Upper lobe of right lung (tissue), 1 donor: Measurements from ENCODE around the gene NEAT1. TPM values are rescaled to one million over a fixed set of nuclear protein-coding genes. Genes with fewer than 3 reads are reported as not detected.

Experiments
- ATAC-seq: fragments of 200-7000 bp; cut with Tn5 transposase; one replicate; pipeline ENCODE4 v1.9.1; 2020; ENCODE audit warnings: mild to moderate bottlenecking, moderate library complexity
- DNase-seq: peaks from one replicate; pipeline ENCODE4 v3.0.0-alpha.2; 2020
- H3K27ac ChIP-seq: fragments of 200-600 bp; one replicate; pipeline ENCODE4 v1.8.0; 2022
- H3K27me3 ChIP-seq: fragments of 200-600 bp; one replicate; pipeline ENCODE4 v1.8.0; 2022; ENCODE audit warnings: mild to moderate bottlenecking
- H3K36me3 ChIP-seq: fragments of 200-600 bp; one replicate; pipeline ENCODE4 v1.8.0; 2022
- H3K4me1 ChIP-seq: fragments of 200-600 bp; one replicate; pipeline ENCODE4 v1.8.0; 2022
- H3K4me3 ChIP-seq: fragments of 200-600 bp; one replicate; pipeline ENCODE4 v1.8.0; 2022; ENCODE audit warnings: mild to moderate bottlenecking
- H3K9me3 ChIP-seq: fragments of 200-600 bp; one replicate; pipeline ENCODE4 v1.8.0; 2022
- CTCF ChIP-seq: fragments of 200-600 bp; IDR thresholded peaks from one replicate; pipeline ENCODE4 v1.8.0; 2022; ENCODE audit warnings: antibody characterized with exemption
- intact Hi-C: fragments of 100-400 bp; cut with DNase I; formaldehyde crosslinking; loops from one replicate; pipeline ENCODE4 v1.11.0; 2022
- total RNA-seq: library from RNA; stranded (reverse); fragmentation: NEBNext Ultra II Directional; extraction: Animal tissue kit (Norgen Biotek cat#: 25700); gene quantifications from one replicate; pipeline ENCODE4 v1.2.1, GENCODE V29; 2021
- donor health status: DM: no; HTN: yes; CAD: no; lungs with severe emphysema.

The NEAT1 gene
- total RNA-seq, 1 donor from 2014 or later = 1,120 TPM

- Histone ChIP-seq H3K36me3 (no peaks in the 10 kb centered on the region), H3K9me3 (no peaks in the 10 kb centered on the region), H3K4me3 (peak overlapping the region; percentile 13), H3K27ac (peak overlapping the region; percentile 100), H3K27me3 (no peaks in the 10 kb centered on the region), H3K4me1 (peaks cover 84% of the 10 kb centered on the region)
- no peak for TF ChIP-seq CTCF
- DNase-seq (peak; percentile 77), ATAC-seq (peak; percentile 16)
- intact Hi-C loops = no loop called here
These were observed 71.0 kb downstream of the NEAT1 start for GRCh38 chr11:65493367-65494176.

Other genes starting within 250 kb of the NEAT1 start
- gene CAPN1, start 240.9 kb upstream of the NEAT1 start, total RNA-seq = 179 TPM
- 9.5 TPM for gene POLA2, start 160.8 kb upstream of the NEAT1 start, total RNA-seq
- gene CDC42EP2, start 107.9 kb upstream of the NEAT1 start, total RNA-seq = 27.5 TPM
- 53.7 TPM for gene DPF2, start 88.9 kb upstream of the NEAT1 start, total RNA-seq
- 0.43 TPM for gene TIGD3, start 68.0 kb upstream of the NEAT1 start, total RNA-seq
- 11.5 TPM for gene SLC25A45, start 40.2 kb upstream of the NEAT1 start, total RNA-seq
- gene FRMD8, start 36.2 kb upstream of the NEAT1 start, total RNA-seq = 37.1 TPM
- 11,917 TPM for gene MALAT1, start 76.2 kb downstream of the NEAT1 start, total RNA-seq
- gene SCYL1, start 102.3 kb downstream of the NEAT1 start, total RNA-seq = 74.4 TPM
- 128 TPM for gene LTBP3, start 135.6 kb downstream of the NEAT1 start, total RNA-seq
- gene ZNRD2, start 147.7 kb downstream of the NEAT1 start, total RNA-seq = 24.0 TPM
- 44.1 TPM for gene FAM89B, start 149.7 kb downstream of the NEAT1 start, total RNA-seq
- 88.3 TPM for gene EHBP1L1, start 153.3 kb downstream of the NEAT1 start, total RNA-seq
- gene KCNK7, start 173.0 kb downstream of the NEAT1 start, total RNA-seq = 1.3 TPM
- 106 TPM for gene MAP3K11, start 191.4 kb downstream of the NEAT1 start, total RNA-seq
- gene PCNX3, start 193.0 kb downstream of the NEAT1 start, total RNA-seq = 34.0 TPM
- gene SIPA1, start 215.3 kb downstream of the NEAT1 start, total RNA-seq = 86.5 TPM
- 68.2 TPM for gene RELA, start 240.1 kb downstream of the NEAT1 start, total RNA-seq